GM12878 (cell line): ENCODE data around the gene AGBL1. TPM values are rescaled to one million over a fixed set of nuclear protein-coding genes. Genes with fewer than 3 reads are reported as not detected.

Experiments
- ATAC-seq: fragments of 200-7000 bp; cut with Tn5 transposase; 3 replicates; pipeline ENCODE4 v1.9.1; 2020; ENCODE audit warnings: mild to moderate bottlenecking, moderate library complexity
- BruUV-seq: library from RNA; stranded (reverse); fragments of 400-500 nt; replicated peaks from 2 replicates; lab custom pipeline; 2021; lab: Mats Ljungman, UMichigan
- CTCF ChIA-PET: fragments of 300-600 bp; sonication (Branson Sonifier 250); formaldehyde crosslinking; extraction: SDS; loops from one replicate; lab custom pipeline; 2021; ENCODE audit warnings: inconsistent platforms; lab: Yijun Ruan, JAX
- POLR2A ChIA-PET: fragments of 350-600 bp; formaldehyde crosslinking; extraction: SDS; loops from one replicate; lab custom pipeline; 2021; ENCODE audit warnings: inconsistent platforms; lab: Charles Lee
- RAD21 ChIA-PET: fragments of 300-600 bp; sonication (Branson Sonifier 250); formaldehyde crosslinking; loops from one replicate; lab custom pipeline; 2023; ENCODE audit warnings: antibody characterized with exemption; ENCODE audit not compliant: unreplicated experiment; lab: Charles Lee
- SMC1A ChIA-PET: fragments of 300-600 bp; sonication (Branson Sonifier 250); formaldehyde crosslinking; loops from one replicate; lab custom pipeline; 2023; ENCODE audit not compliant: unreplicated experiment, uncharacterized antibody; lab: Charles Lee
- DNase-seq: peaks from one replicate; pipeline ENCODE4 v3.0.0-alpha.2; 2011; ENCODE audit warnings: low read depth, low spot score
- FAIRE-seq: peaks from 3 replicates; lab custom pipeline; 2011; peaks lifted over from hg19 to GRCh38; lab: Jason Lieb, UNC
- H2AFZ ChIP-seq: 2 replicates; pipeline ENCODE4 v1.6.0; 2011; ENCODE audit warnings: low read depth, low read length, control low read depth; ENCODE audit not compliant: control insufficient read depth
- H3K27ac ChIP-seq: 2 replicates; pipeline ENCODE4 v1.5.1; 2011; ENCODE audit warnings: control low read depth; ENCODE audit not compliant: control insufficient read depth, insufficient read depth
- H3K27me3 ChIP-seq, 2 experiments: replicated peaks in 1 of 2; 2 replicates each; pipeline versions ENCODE4 v1.6.0 to v1.6.1; 2011; ENCODE audit warnings: low read length in 1 of 2; ENCODE audit not compliant: control insufficient read depth in 2 of 2, insufficient read depth in 2 of 2
- H3K36me3 ChIP-seq, 2 experiments: 2 replicates each; pipeline ENCODE4 v1.5.1; 2011; ENCODE audit warnings: low read length in 1 of 2; ENCODE audit not compliant: control insufficient read depth in 2 of 2, insufficient read depth in 2 of 2
- H3K4me1 ChIP-seq: 2 replicates; pipeline ENCODE4 v1.6.1; 2011; ENCODE audit warnings: mild to moderate bottlenecking, low read length, moderate library complexity, mixed read lengths; ENCODE audit not compliant: control insufficient read depth, insufficient read depth
- H3K4me2 ChIP-seq: 2 replicates; pipeline ENCODE4 v1.6.0; 2011; ENCODE audit warnings: control low read depth; ENCODE audit not compliant: control insufficient read depth, insufficient read depth
- H3K4me3 ChIP-seq: fragments of 200-600 bp; sonication (generic); 2 replicates; pipeline ENCODE4 v1.5.1; 2016
- H3K79me2 ChIP-seq: 2 replicates; pipeline ENCODE4 v1.6.0; 2011; ENCODE audit warnings: low read length; ENCODE audit not compliant: control insufficient read depth, insufficient read depth
- H3K9ac ChIP-seq: 2 replicates; pipeline ENCODE4 v1.8.0; 2011; ENCODE audit warnings: low read length, control low read depth, mixed read lengths; ENCODE audit not compliant: control insufficient read depth, insufficient read depth
- H3K9me3 ChIP-seq: replicated peaks from 3 replicates; pipeline ENCODE4 v1.5.1; 2011; ENCODE audit warnings: mild to moderate bottlenecking, low read length; ENCODE audit not compliant: control insufficient read depth, insufficient read depth
- H4K20me1 ChIP-seq: 2 replicates; pipeline ENCODE4 v1.6.0; 2011; ENCODE audit not compliant: control insufficient read depth, insufficient read depth
- KLF5 ChIP-seq: fragments of 450-650 bp; IDR thresholded peaks from 2 replicates; pipeline ENCODE4 v1.6.1; 2014; ENCODE audit warnings: mild to moderate bottlenecking; ENCODE audit not compliant: partially characterized antibody
- MXI1 ChIP-seq: fragments of 150-350 bp; IDR thresholded peaks from 2 replicates; pipeline ENCODE4 v1.6.1; 2011; ENCODE audit warnings: low read depth, mild to moderate bottlenecking, inconsistent platforms, low read length, improper control_type of control experiment
- NFYA ChIP-seq: IDR thresholded peaks from 2 replicates; pipeline ENCODE4 v1.6.1; 2011; ENCODE audit warnings: low read depth, mild to moderate bottlenecking, low read length, improper control_type of control experiment, borderline replicate concordance
- NFYB ChIP-seq: IDR thresholded peaks from 2 replicates; pipeline ENCODE4 v1.6.1; 2011; ENCODE audit warnings: low read depth, mild to moderate bottlenecking, low read length, improper control_type of control experiment, moderate library complexity; ENCODE audit not compliant: insufficient read depth
- SMARCA5 ChIP-seq: fragments of 450-650 bp; IDR thresholded peaks from 2 replicates; pipeline ENCODE4 v1.6.1; 2017; ENCODE audit warnings: mild to moderate bottlenecking
- SREBF2 ChIP-seq: IDR thresholded peaks from 2 replicates; pipeline ENCODE4 v1.6.1; 2012; ENCODE audit warnings: mild to moderate bottlenecking, low read length
- SUZ12 ChIP-seq: fragments of 200-600 bp; sonication (generic); IDR thresholded peaks from one replicate; pipeline ENCODE4 v1.6.1; 2018; ENCODE audit warnings: antibody characterized with exemption, mild to moderate bottlenecking; ENCODE audit not compliant: unreplicated experiment
- ZBTB11 ChIP-seq: fragments of 450-650 bp; formaldehyde crosslinking; IDR thresholded peaks from 2 replicates; pipeline ENCODE4 v1.5.0; 2022; ENCODE audit warnings: mild to moderate bottlenecking, missing genetic modification characterization
- WGBS: methylation state at CpG from one replicate; pipeline ENCODE4 v1.1.6; 2016; ENCODE audit warnings: low lambda C conversion rate; ENCODE audit not compliant: insufficient replicate concordance, insufficient coverage; ENCODE audit errors: missing lambda C conversion rate; 5-methylcytosine and 5-hydroxymethylcytosine counted together
- in situ Hi-C: fragments of 300-500 bp; cut with MboI; formaldehyde crosslinking; loops from 9 replicates; pipeline ENCODE4 v1.14.3; 2018; ENCODE audit warnings: mixed read lengths
- intact Hi-C: fragments of 100-400 bp; cut with micrococcal nuclease; formaldehyde crosslinking; loops from one replicate; pipeline ENCODE4 v1.14.2; 2022; ENCODE audit not compliant: unreplicated experiment
- polyA plus RNA-seq, 11 experiments: library from polyadenylated mRNA; depleted of rRNA in 4 of 11; unstranded in 6 of 11; stranded (reverse) in 5 of 11; fragments of >200 nt; fragmentation: Nextera tagmentation in 4 of 11; fragmentation: Illumina TruSeq in 1 of 11; extraction: Ambion mirVana in 4 of 11; extraction: Trizol in 1 of 11; gene quantifications; 1 replicate in 1 of 11; 2 replicates in 10 of 11; pipeline versions ENCODE4 v1.2.1 to v1.2.3, GENCODE V29; 2011 to 2016; ENCODE audit warnings: inconsistent platforms in 2 of 11, missing spikeins in 2 of 11, low read depth in 1 of 11
- total RNA-seq, 4 experiments: library from RNA; depleted of rRNA in 3 of 4; stranded (reverse); fragments of >200 nt in 3 of 4; fragmentation: Illumina TruSeq in 1 of 4; extraction: Trizol in 1 of 4; gene quantifications; 2 replicates each; pipeline versions ENCODE4 v1.2.1 to v1.2.3, GENCODE V29; 2013 to 2021

AGBL1 gene
- total and polyA plus RNA-seq, 10 of the 15 experiments (the other 5 are each of a cell fraction or from before 2014, with no cell fraction given): not detected

DNA sequence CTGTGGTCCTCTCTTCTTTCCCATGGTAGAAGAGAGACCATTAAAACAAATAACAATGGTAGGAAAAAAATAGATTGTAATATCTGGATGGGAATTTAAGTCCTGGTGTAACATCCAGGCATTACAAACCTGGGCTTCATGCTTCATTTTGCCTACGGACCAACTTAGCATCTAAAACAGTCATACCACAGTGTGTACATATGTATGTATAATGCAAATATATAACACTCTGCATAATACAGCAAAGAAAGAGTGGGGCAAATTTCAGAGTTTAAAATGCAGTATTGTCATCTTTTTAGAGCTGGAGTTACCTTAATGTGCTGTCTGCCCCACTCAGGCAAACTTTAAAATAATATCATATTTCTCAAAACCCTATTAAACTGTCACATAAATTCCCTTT, 298.2 kb downstream of the AGBL1 start:
- ChIA-PET RAD21 (no interaction called here), POLR2A (no interaction called here), CTCF (no interaction called here), SMC1A (no interaction called here)
- no peak for TF ChIP-seq SMARCA5
- no peak for TF ChIP-seq ZBTB11 (CRISPR knock-in tag)
- Histone ChIP-seq H3K27ac (no peak overlapping the region), H3K4me3 (no peak overlapping the region), H3K9me3 (no peaks in the 10 kb centered on the region; the same call in 2 of the 3 replicates), H3K36me3 (no peaks in the 10 kb centered on the region), H2AFZ (no peak overlapping the region), H3K4me1 (no peaks in the 10 kb centered on the region), H3K4me2 (no peak overlapping the region), H3K79me2 (no peaks in the 10 kb centered on the region), H3K9ac (no peak overlapping the region), H4K20me1 (no peaks in the 10 kb centered on the region), H3K27me3 (no peaks in the 10 kb centered on the region)
- no peak for DNase-seq
- intact Hi-C loops (no loop called here), in situ Hi-C loops (loop anchor here (25.0 kb wide), 1 partner anchor 109 kb away; no protein-coding TSS in a partner anchor)
- no TSS peak for BruUV-seq
- WGBS: 24% methylated on average over 1 of the region's 1 CpG
- ATAC-seq: no peak
- FAIRE-seq: no peak

GRCh38 chr15:86382341-86382740, 302.7 kb downstream of the AGBL1 start:
- no peaks in the 10 kb centered on the region for H3K36me3 ChIP-seq
- ChIA-PET CTCF (no interaction called here), POLR2A (no interaction called here), RAD21 (no interaction called here), SMC1A (no interaction called here)
- WGBS: 60% methylated on average over 5 of the region's 5 CpGs
- no peak overlapping the region for H3K4me3 ChIP-seq
- intact Hi-C loops: no loop called here
- H3K27me3 ChIP-seq: no peaks in the 10 kb centered on the region
- H3K9ac ChIP-seq: no peak overlapping the region
- H3K4me2 ChIP-seq: no peak overlapping the region
- H2AFZ ChIP-seq: no peak overlapping the region
- ATAC-seq (no peak), FAIRE-seq (no peak), DNase-seq (no peak)
- no TSS peak for BruUV-seq
- in situ Hi-C loops: loop anchor here (25.0 kb wide), 1 partner anchor 105 kb away; no protein-coding TSS in a partner anchor
- no peak overlapping the region for H3K27ac ChIP-seq
- no peaks in the 10 kb centered on the region for H3K9me3 ChIP-seq
- no peaks in the 10 kb centered on the region for H3K4me1 ChIP-seq
- no peaks in the 10 kb centered on the region for H3K79me2 ChIP-seq
- no peaks in the 10 kb centered on the region for H4K20me1 ChIP-seq
- TF ChIP-seq KLF5 (no peak), MXI1 (no peak), SREBF2 (no peak), NFYA (no peak), SUZ12 (no peak), ZBTB11 (CRISPR knock-in tag) (no peak), NFYB (no peak)
